SK-N-SH (cell line): Measurements from ENCODE around the gene KLHL25.

ENCODE experiments used
- EZH2phosphoT487 ChIP-seq: fragments of 200-600 bp; sonication (generic); IDR thresholded peaks from 2 replicates; pipeline ENCODE4 v1.6.1; 2017; ENCODE audit warnings: low read depth, mixed run types, mild to moderate bottlenecking, antibody characterized with exemption, moderate library complexity, borderline replicate concordance
- RFX5 ChIP-seq: IDR thresholded peaks from 2 replicates; pipeline ENCODE4 v1.6.1; 2012; ENCODE audit warnings: mild to moderate bottlenecking, improper control_type of control experiment, low read length

GRCh38 chr15:85711580-85712192 is 83.0 kb downstream of the KLHL25 start:
- TF ChIP-seq EZH2phosphoT487 (no peak), RFX5 (no peak)
